ENCODE measurements around the gene SPSB1. TPM values are rescaled to one million over a fixed set of nuclear protein-coding genes. Genes with fewer than 3 reads are reported as not detected.

The SPSB1 gene
- total RNA-seq, 1 donor from 2014 or later: 1.3 TPM

- H3K4me3 Mint-ChIP-seq: no peak overlapping the region
- no peak overlapping the region for H3K27ac Mint-ChIP-seq (ENCODE audit: unreplicated experiment)
- peaks cover 5% of the 10 kb centered on the region for H3K4me1 Mint-ChIP-seq
- no peaks in the 10 kb centered on the region for H3K27me3 Mint-ChIP-seq (ENCODE audit: low read depth)
- TF ChIP-seq CTCF (conservative IDR thresholded peaks at IDR 0.05): no peak
- peaks cover 3% of the 10 kb centered on the region for H3K9me3 Mint-ChIP-seq
- H3K36me3 Mint-ChIP-seq (ENCODE audit: low read depth): no peaks in the 10 kb centered on the region
- no peak for DNase-seq (ENCODE audit: low read depth, low spot score)
Observed at GRCh38 chr1:9345922-9346321, 53.2 kb downstream of the SPSB1 start.

GRCh38 chr1:9346566-9346965 is 53.9 kb downstream of the SPSB1 start:
- Mint-ChIP-seq H3K27me3 (ENCODE audit: low read depth) (no peaks in the 10 kb centered on the region), H3K4me1 (peaks cover 5% of the 10 kb centered on the region), H3K4me3 (no peak overlapping the region), H3K9me3 (peaks cover 3% of the 10 kb centered on the region), H3K27ac (ENCODE audit: unreplicated experiment) (no peak overlapping the region), H3K36me3 (ENCODE audit: low read depth) (no peaks in the 10 kb centered on the region)
- DNase-seq (ENCODE audit: low read depth, low spot score): no peak
- no peak for TF ChIP-seq CTCF (conservative IDR thresholded peaks at IDR 0.05)

- no peaks in the 10 kb centered on the region for H3K27me3 Mint-ChIP-seq (ENCODE audit: low read depth)
- peaks cover 3% of the 10 kb centered on the region for H3K9me3 Mint-ChIP-seq
- H3K36me3 Mint-ChIP-seq (ENCODE audit: low read depth): no peaks in the 10 kb centered on the region
- no peak overlapping the region for H3K27ac Mint-ChIP-seq (ENCODE audit: unreplicated experiment)
- no peak overlapping the region for H3K4me3 Mint-ChIP-seq
- peaks cover 5% of the 10 kb centered on the region for H3K4me1 Mint-ChIP-seq
- DNase-seq (ENCODE audit: low read depth, low spot score): no peak
- TF ChIP-seq CTCF (conservative IDR thresholded peaks at IDR 0.05): no peak
Observed at GRCh38 chr1:9347095-9347850, 54.6 kb downstream of the SPSB1 start.

- no peak for DNase-seq (ENCODE audit: low read depth, low spot score)
- no peak for TF ChIP-seq CTCF (conservative IDR thresholded peaks at IDR 0.05)
- H3K4me3 Mint-ChIP-seq: no peak overlapping the region
- H3K9me3 Mint-ChIP-seq: no peaks in the 10 kb centered on the region
- no peaks in the 10 kb centered on the region for H3K36me3 Mint-ChIP-seq (ENCODE audit: low read depth)
- no peak overlapping the region for H3K27ac Mint-ChIP-seq (ENCODE audit: unreplicated experiment)
- peaks cover 5% of the 10 kb centered on the region for H3K4me1 Mint-ChIP-seq
- H3K27me3 Mint-ChIP-seq (ENCODE audit: low read depth): no peaks in the 10 kb centered on the region
Observed at GRCh38 chr1:9349331-9349851, 56.7 kb downstream of the SPSB1 start.

- H3K27ac Mint-ChIP-seq (ENCODE audit: unreplicated experiment): no peak overlapping the region
- H3K27me3 Mint-ChIP-seq (ENCODE audit: low read depth): no peaks in the 10 kb centered on the region
- H3K36me3 Mint-ChIP-seq (ENCODE audit: low read depth): no peaks in the 10 kb centered on the region
- H3K9me3 Mint-ChIP-seq: no peaks in the 10 kb centered on the region
- no peak overlapping the region for H3K4me3 Mint-ChIP-seq
- no peak for DNase-seq (ENCODE audit: low read depth, low spot score)
- TF ChIP-seq CTCF (conservative IDR thresholded peaks at IDR 0.05): no peak
- peaks cover 5% of the 10 kb centered on the region for H3K4me1 Mint-ChIP-seq
Observed at GRCh38 chr1:9350013-9350908, 57.6 kb downstream of the SPSB1 start.
